PC-3 (cell line): ENCODE measurements around the gene DPCD. TPM values are rescaled to one million over a fixed set of nuclear protein-coding genes. Genes with fewer than 3 reads are reported as not detected.

ENCODE experiments used
- ATAC-seq: fragments of 200-7000 bp; cut with Tn5 transposase; 2 replicates; pipeline ENCODE4 v1.9.1; 2020; ENCODE audit warnings: mild to moderate bottlenecking, moderate library complexity
- BruUV-seq: library from RNA; stranded (reverse); fragments of 400-500 nt; replicated peaks from 2 replicates; lab custom pipeline; 2021; lab: Mats Ljungman, UMichigan
- CTCF ChIA-PET: fragments of 300-600 bp; sonication (Branson Sonifier 250); formaldehyde crosslinking; loops from one replicate; lab custom pipeline; 2022; ENCODE audit warnings: antibody characterized with exemption; lab: Charles Lee
- POLR2A ChIA-PET: fragments of 300-600 bp; sonication (Branson Sonifier 250); formaldehyde crosslinking; loops from one replicate; lab custom pipeline; 2022; ENCODE audit warnings: antibody characterized with exemption; ENCODE audit not compliant: unreplicated experiment; lab: Charles Lee
- DNase-seq: peaks from one replicate; pipeline ENCODE4 v3.0.0-alpha.2; 2015
- H2AFZ ChIP-seq: fragments of 300-600 bp; sonication (generic); 2 replicates; pipeline ENCODE4 v1.6.0; 2016; ENCODE audit warnings: antibody characterized with exemption, low read length
- H3F3A ChIP-seq: fragments of 300-600 bp; sonication (generic); one replicate; pipeline ENCODE4 v1.6.0; 2017; ENCODE audit warnings: antibody characterized with exemption, low read length, control low read depth, mild to moderate bottlenecking; ENCODE audit not compliant: unreplicated experiment
- H3K27ac ChIP-seq: fragments of 300-600 bp; sonication (generic); 2 replicates; pipeline ENCODE4 v1.5.1; 2016; ENCODE audit warnings: mild to moderate bottlenecking, low read length
- H3K27me3 ChIP-seq: fragments of 300-600 bp; sonication (generic); 2 replicates; pipeline ENCODE4 v1.6.1; 2016; ENCODE audit warnings: low read length, mixed read lengths
- H3K36me3 ChIP-seq: fragments of 300-600 bp; sonication (generic); 2 replicates; pipeline ENCODE4 v1.6.1; 2016; ENCODE audit warnings: low read depth, mixed run types, low read length, mixed read lengths
- H3K4me1 ChIP-seq: fragments of 300-600 bp; sonication (generic); 2 replicates; pipeline ENCODE4 v1.5.1; 2016; ENCODE audit warnings: low read length; ENCODE audit not compliant: insufficient read depth
- H3K4me2 ChIP-seq: fragments of 300-600 bp; sonication (generic); 2 replicates; pipeline ENCODE4 v1.6.0; 2016; ENCODE audit warnings: low read length
- H3K4me3 ChIP-seq: fragments of 300-600 bp; sonication (generic); 2 replicates; pipeline ENCODE4 v1.5.1; 2016; ENCODE audit warnings: mild to moderate bottlenecking, low read length, mixed read lengths
- H3K79me2 ChIP-seq: fragments of 300-600 bp; sonication (generic); 2 replicates; pipeline ENCODE4 v1.6.1; 2017; ENCODE audit warnings: low read length, mixed read lengths
- H3K9ac ChIP-seq: fragments of 300-600 bp; sonication (generic); 2 replicates; pipeline ENCODE4 v1.6.0; 2016; ENCODE audit warnings: mild to moderate bottlenecking, low read length
- H3K9me2 ChIP-seq: fragments of 300-600 bp; sonication (generic); replicated peaks from 2 replicates; pipeline ENCODE4 v1.6.1; 2016; ENCODE audit warnings: mixed run types, low read length, mixed read lengths
- H3K9me3 ChIP-seq: fragments of 300-600 bp; sonication (generic); 2 replicates; pipeline ENCODE4 v1.6.1; 2016; ENCODE audit warnings: low read length, mixed read lengths
- H4K20me1 ChIP-seq: fragments of 300-600 bp; sonication (generic); 2 replicates; pipeline ENCODE4 v1.6.1; 2016; ENCODE audit warnings: low read length, mixed read lengths
- CTCF ChIP-seq: fragments of 300-600 bp; sonication (generic); conservative IDR thresholded peaks from 2 replicates; pipeline ENCODE4 v1.5.1; 2017; ENCODE audit warnings: antibody characterized with exemption, low read depth, mild to moderate bottlenecking, low read length
- EZH2 ChIP-seq: fragments of 300-600 bp; sonication (generic); IDR thresholded peaks from one replicate; pipeline ENCODE4 v1.6.1; 2017; ENCODE audit warnings: antibody characterized with exemption, mild to moderate bottlenecking, low read length; ENCODE audit not compliant: unreplicated experiment
- EZH2phosphoT487 ChIP-seq: fragments of 300-600 bp; sonication (generic); IDR thresholded peaks from 2 replicates; pipeline ENCODE4 v1.6.1; 2018; ENCODE audit warnings: mild to moderate bottlenecking, antibody characterized with exemption, low read length, borderline replicate concordance
- intact Hi-C: fragments of 100-400 bp; cut with micrococcal nuclease; formaldehyde crosslinking; loops from 2 replicates; pipeline ENCODE4 v1.9.0; 2023
- total RNA-seq: library from RNA; depleted of rRNA; stranded (reverse); fragments of >200 nt; gene quantifications from 2 replicates; pipeline ENCODE4 v1.2.3, GENCODE V29; 2014

Gene DPCD
- total RNA-seq, 1 experiment from 2014 or later: 37.1 TPM

- H4K20me1 ChIP-seq: no peaks in the 10 kb centered on the region
- BruUV-seq: no TSS peak
- H3K27ac ChIP-seq: no peak overlapping the region
- DNase-seq: no peak
- TF ChIP-seq EZH2 (no peak), CTCF (no peak), EZH2phosphoT487 (no peak)
- no peaks in the 10 kb centered on the region for H3K36me3 ChIP-seq
- ChIA-PET POLR2A (no interaction called here), CTCF (no interaction called here)
- H3K9me3 ChIP-seq: no peaks in the 10 kb centered on the region
- H3K79me2 ChIP-seq: no peaks in the 10 kb centered on the region
- no peaks in the 10 kb centered on the region for H3K9me2 ChIP-seq
- H3K4me1 ChIP-seq: peaks cover 11% of the 10 kb centered on the region; the same call in 1 of the 2 replicates
- no peak overlapping the region for H2AFZ ChIP-seq
- H3K9ac ChIP-seq: no peak overlapping the region
- intact Hi-C loops: no loop called here
- no peak overlapping the region for H3K4me3 ChIP-seq
- no peaks in the 10 kb centered on the region for H3K27me3 ChIP-seq
- H3F3A ChIP-seq: no peaks in the 10 kb centered on the region
- H3K4me2 ChIP-seq: no peak overlapping the region
- ATAC-seq: no peak
Observed at GRCh38 chr10:101573885-101574753, 14.0 kb upstream of the DPCD start.

- no peak overlapping the region for H3K9ac ChIP-seq
- POLR2A ChIA-PET: no interaction called here
- H3K4me1 ChIP-seq: peaks cover 6% of the 10 kb centered on the region; the same call in 1 of the 2 replicates
- H3K27ac ChIP-seq: no peak overlapping the region
- no peak overlapping the region for H3K4me3 ChIP-seq
- DNase-seq (no peak), ATAC-seq (no peak)
- H3K27me3 ChIP-seq: no peaks in the 10 kb centered on the region
- no peaks in the 10 kb centered on the region for H3K9me3 ChIP-seq
- TF ChIP-seq EZH2phosphoT487: no peak
- TF ChIP-seq EZH2: no peak
- TF ChIP-seq CTCF: no peak
- H3K36me3 ChIP-seq: no peaks in the 10 kb centered on the region
- no peak overlapping the region for H3K4me2 ChIP-seq
- intact Hi-C loops: no loop called here
- no peaks in the 10 kb centered on the region for H3K79me2 ChIP-seq
- CTCF ChIA-PET: no interaction called here
- H3K9me2 ChIP-seq: no peaks in the 10 kb centered on the region
- H2AFZ ChIP-seq: no peak overlapping the region
- BruUV-seq: no TSS peak
- H3F3A ChIP-seq: no peaks in the 10 kb centered on the region
- H4K20me1 ChIP-seq: no peaks in the 10 kb centered on the region
Observed at GRCh38 chr10:101575091-101575490, 13.0 kb upstream of the DPCD start.
